ENCODE results near the gene MUC5AC. TPM values are rescaled to one million over a fixed set of nuclear protein-coding genes. Genes with fewer than 3 reads are reported as not detected.
A peak's percentile ranks its signal among the peaks of the same experiment; 100 is the strongest.
"Not testable (repeated sequence)": the region's sequence is repeated elsewhere in the genome, so short reads cannot be mapped to it uniquely, and the experiment has no call there.

The MUC5AC gene
- total and polyA plus RNA-seq, 2 donors (not counting 1 experiment from before 2014, with no cell fraction given), result not detected

GRCh38 chr11:1152316-1153104, 5.2 kb upstream of the MUC5AC start:
- TF ChIP-seq EZH2 (IDR thresholded peaks at IDR 0.05; ENCODE audit: low read length, missing control alignments) (no peak), CTCF (conservative IDR thresholded peaks at IDR 0.05 in 1 of 2, IDR thresholded peaks at IDR 0.05 in 1 of 2; ENCODE audit: low read depth in 1 of 2, low read length in 2 of 2) (no peak)
- H4K20me1 ChIP-seq (ENCODE audit: control insufficient read depth, extremely low read depth, insufficient read depth, low read length), result no peaks in the 10 kb centered on the region
- H3K36me3 ChIP-seq (ENCODE audit: control insufficient read depth, insufficient read depth, low read length), result no peaks in the 10 kb centered on the region
- no peak overlapping the region for H3K4me3 ChIP-seq (replicated peaks in 1 of 4; ENCODE audit: control extremely low read depth in 1 of 4, insufficient read depth in 1 of 4, low read depth in 3 of 4, low read length in 4 of 4)
- H3K4me1 ChIP-seq (ENCODE audit: control insufficient read depth, extremely low read depth, insufficient read depth, low read length), result peaks cover 13% of the 10 kb centered on the region
- DNase-seq (ENCODE audit: low read depth in 2 of 2), result peak; percentile 21 to 72
- no peaks in the 10 kb centered on the region for H3K9me3 ChIP-seq (ENCODE audit: control insufficient read depth, insufficient read depth, low read depth, low read length)
- no peak overlapping the region for H3K27ac ChIP-seq (ENCODE audit: insufficient read depth, low read length)
- H3K27me3 ChIP-seq (ENCODE audit: control insufficient read depth, insufficient read depth, low read length), result no peaks in the 10 kb centered on the region
- H3K4me2 ChIP-seq (ENCODE audit: extremely low read depth, insufficient read depth, low read length), result no peak overlapping the region
- no peaks in the 10 kb centered on the region for H3K79me2 ChIP-seq (ENCODE audit: control insufficient read depth, insufficient read depth, low read length)
- no peak overlapping the region for H3K9ac ChIP-seq (ENCODE audit: insufficient read depth, low read length)
- H2AFZ ChIP-seq (ENCODE audit: low read length), result no peak overlapping the region

- peak in 1 of 2 donors; percentile 6 for DNase-seq (ENCODE audit: low read depth in 2 of 2)
- no peak for TF ChIP-seq EZH2 (IDR thresholded peaks at IDR 0.05; ENCODE audit: low read length, missing control alignments)
- no peak for TF ChIP-seq CTCF (conservative IDR thresholded peaks at IDR 0.05 in 1 of 2, IDR thresholded peaks at IDR 0.05 in 1 of 2; ENCODE audit: low read depth in 1 of 2, low read length in 2 of 2)
- Histone ChIP-seq H3K4me1 (ENCODE audit: control insufficient read depth, extremely low read depth, insufficient read depth, low read length) (peaks cover 13% of the 10 kb centered on the region), H4K20me1 (ENCODE audit: control insufficient read depth, extremely low read depth, insufficient read depth, low read length) (no peaks in the 10 kb centered on the region), H3K27me3 (ENCODE audit: control insufficient read depth, insufficient read depth, low read length) (no peaks in the 10 kb centered on the region), H2AFZ (ENCODE audit: low read length) (no peak overlapping the region), H3K9ac (ENCODE audit: insufficient read depth, low read length) (peak overlapping the region; percentile 38), H3K9me3 (ENCODE audit: control insufficient read depth, insufficient read depth, low read depth, low read length) (no peaks in the 10 kb centered on the region), H3K4me3 (replicated peaks in 1 of 4; ENCODE audit: control extremely low read depth in 1 of 4, insufficient read depth in 1 of 4, low read depth in 3 of 4, low read length in 4 of 4) (no peak overlapping the region), H3K27ac (ENCODE audit: insufficient read depth, low read length) (peak overlapping the region; percentile 67), H3K4me2 (ENCODE audit: extremely low read depth, insufficient read depth, low read length) (no peak overlapping the region), H3K36me3 (ENCODE audit: control insufficient read depth, insufficient read depth, low read length) (no peaks in the 10 kb centered on the region), H3K79me2 (ENCODE audit: control insufficient read depth, insufficient read depth, low read length) (no peaks in the 10 kb centered on the region)
Observed at GRCh38 chr11:1153105-1153950, 4.4 kb upstream of the MUC5AC start.

GRCh38 chr11:1153951-1154493, 3.7 kb upstream of the MUC5AC start:
- no peaks in the 10 kb centered on the region for H3K9me3 ChIP-seq (ENCODE audit: control insufficient read depth, insufficient read depth, low read depth, low read length)
- H3K4me3 ChIP-seq (replicated peaks in 1 of 4; ENCODE audit: control extremely low read depth in 1 of 4, insufficient read depth in 1 of 4, low read depth in 3 of 4, low read length in 4 of 4), result no peak overlapping the region
- no peaks in the 10 kb centered on the region for H3K27me3 ChIP-seq (ENCODE audit: control insufficient read depth, insufficient read depth, low read length)
- no peaks in the 10 kb centered on the region for H4K20me1 ChIP-seq (ENCODE audit: control insufficient read depth, extremely low read depth, insufficient read depth, low read length)
- no peak overlapping the region for H3K4me2 ChIP-seq (ENCODE audit: extremely low read depth, insufficient read depth, low read length)
- peak overlapping the region; percentile 67 for H3K27ac ChIP-seq (ENCODE audit: insufficient read depth, low read length)
- DNase-seq (ENCODE audit: low read depth in 2 of 2), result peak; percentile 94 to 97
- peaks cover 13% of the 10 kb centered on the region for H3K4me1 ChIP-seq (ENCODE audit: control insufficient read depth, extremely low read depth, insufficient read depth, low read length)
- no peak for TF ChIP-seq EZH2 (IDR thresholded peaks at IDR 0.05; ENCODE audit: low read length, missing control alignments)
- no peak for TF ChIP-seq CTCF (conservative IDR thresholded peaks at IDR 0.05 in 1 of 2, IDR thresholded peaks at IDR 0.05 in 1 of 2; ENCODE audit: low read depth in 1 of 2, low read length in 2 of 2)
- peak overlapping the region; percentile 38 for H3K9ac ChIP-seq (ENCODE audit: insufficient read depth, low read length)
- H2AFZ ChIP-seq (ENCODE audit: low read length), result no peak overlapping the region
- H3K36me3 ChIP-seq (ENCODE audit: control insufficient read depth, insufficient read depth, low read length), result no peaks in the 10 kb centered on the region
- H3K79me2 ChIP-seq (ENCODE audit: control insufficient read depth, insufficient read depth, low read length), result no peaks in the 10 kb centered on the region

GRCh38 chr11:1154656-1155055, 3.1 kb upstream of the MUC5AC start:
- not testable (repeated sequence) for H3K4me2 ChIP-seq (ENCODE audit: extremely low read depth, insufficient read depth, low read length); DNase-seq (ENCODE audit: low read depth in 2 of 2); H4K20me1 ChIP-seq (ENCODE audit: control insufficient read depth, extremely low read depth, insufficient read depth, low read length); H2AFZ ChIP-seq (ENCODE audit: low read length); H3K36me3 ChIP-seq (ENCODE audit: control insufficient read depth, insufficient read depth, low read length); H3K79me2 ChIP-seq (ENCODE audit: control insufficient read depth, insufficient read depth, low read length); H3K27me3 ChIP-seq (ENCODE audit: control insufficient read depth, insufficient read depth, low read length); H3K27ac ChIP-seq (ENCODE audit: insufficient read depth, low read length); H3K9ac ChIP-seq (ENCODE audit: insufficient read depth, low read length); H3K9me3 ChIP-seq (ENCODE audit: control insufficient read depth, insufficient read depth, low read depth, low read length); H3K4me3 ChIP-seq (replicated peaks in 1 of 4; ENCODE audit: control extremely low read depth in 1 of 4, insufficient read depth in 1 of 4, low read depth in 3 of 4, low read length in 4 of 4)
- H3K4me1 ChIP-seq (ENCODE audit: control insufficient read depth, extremely low read depth, insufficient read depth, low read length), result peaks cover 13% of the 10 kb centered on the region
